Measurements from ENCODE around the gene MPL. TPM values are rescaled to one million over a fixed set of nuclear protein-coding genes. Genes with fewer than 3 reads are reported as not detected.
"Not testable (repeated sequence)": the region's sequence is repeated elsewhere in the genome, so short reads cannot be mapped to it uniquely, and the experiment has no call there.

MPL gene
- total RNA-seq, 1 experiment from 2014 or later, result 0.52 TPM

DNA sequence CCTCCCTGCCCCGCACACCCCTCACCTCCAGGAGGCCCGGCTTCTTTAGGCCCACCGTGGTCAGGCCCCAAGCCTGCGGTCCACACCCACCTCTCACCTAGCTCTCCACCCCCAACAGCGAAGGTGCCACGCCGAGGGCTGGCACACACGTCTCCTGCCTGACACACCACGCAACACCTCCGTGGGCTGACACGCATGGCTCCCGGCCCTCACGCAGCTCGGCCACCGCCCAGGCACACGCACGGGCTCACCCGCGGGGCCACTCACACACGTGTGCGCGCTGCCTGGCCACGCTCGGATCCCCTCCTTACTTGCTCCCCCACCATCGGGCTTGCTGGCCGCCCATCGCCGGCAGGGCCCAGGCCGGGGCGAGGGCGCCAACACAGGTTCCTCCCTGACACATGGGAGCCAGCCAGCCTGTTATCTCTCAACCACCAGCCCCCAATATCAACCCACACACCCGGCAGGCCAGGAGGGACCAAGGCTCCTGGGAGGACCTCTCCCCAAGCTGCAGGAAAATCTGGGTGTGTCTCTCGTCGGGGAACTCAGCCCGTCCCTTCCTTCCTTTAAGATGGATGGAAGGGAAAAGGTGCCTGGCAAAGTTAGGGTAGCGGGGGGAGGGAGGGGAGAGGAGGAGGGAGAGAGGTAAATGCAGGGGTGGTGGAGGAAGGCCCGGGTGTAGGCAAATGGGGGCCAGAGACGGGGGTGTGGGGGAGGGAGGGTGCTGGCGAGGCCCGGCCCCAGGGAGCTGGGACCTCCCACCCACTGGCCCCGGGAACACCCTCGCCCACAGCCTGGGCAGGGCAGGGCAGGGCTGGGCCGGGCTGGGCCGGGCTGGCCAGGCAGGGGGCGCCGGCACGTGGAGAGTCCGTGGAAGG lies 29.6 kb downstream of the MPL start:
- TF ChIP-seq, protein P1, sequence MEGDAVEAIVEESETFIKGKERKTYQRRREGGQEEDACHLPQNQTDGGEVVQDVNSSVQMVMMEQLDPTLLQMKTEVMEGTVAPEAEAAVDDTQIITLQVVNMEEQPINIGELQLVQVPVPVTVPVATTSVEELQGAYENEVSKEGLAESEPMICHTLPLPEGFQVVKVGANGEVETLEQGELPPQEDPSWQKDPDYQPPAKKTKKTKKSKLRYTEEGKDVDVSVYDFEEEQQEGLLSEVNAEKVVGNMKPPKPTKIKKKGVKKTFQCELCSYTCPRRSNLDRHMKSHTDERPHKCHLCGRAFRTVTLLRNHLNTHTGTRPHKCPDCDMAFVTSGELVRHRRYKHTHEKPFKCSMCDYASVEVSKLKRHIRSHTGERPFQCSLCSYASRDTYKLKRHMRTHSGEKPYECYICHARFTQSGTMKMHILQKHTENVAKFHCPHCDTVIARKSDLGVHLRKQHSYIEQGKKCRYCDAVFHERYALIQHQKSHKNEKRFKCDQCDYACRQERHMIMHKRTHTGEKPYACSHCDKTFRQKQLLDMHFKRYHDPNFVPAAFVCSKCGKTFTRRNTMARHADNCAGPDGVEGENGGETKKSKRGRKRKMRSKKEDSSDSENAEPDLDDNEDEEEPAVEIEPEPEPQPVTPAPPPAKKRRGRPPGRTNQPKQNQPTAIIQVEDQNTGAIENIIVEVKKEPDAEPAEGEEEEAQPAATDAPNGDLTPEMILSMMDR (IDR thresholded peaks at IDR 0.05; ENCODE audit: unreplicated experiment), result no peak
- Mint-ChIP-seq H3K4me1 (ENCODE audit: low read depth, unreplicated experiment) (peaks cover 39% of the 10 kb centered on the region), H3K36me3 (ENCODE audit: insufficient read depth, unreplicated experiment) (peaks cover 76% of the 10 kb centered on the region), H3K27ac (ENCODE audit: unreplicated experiment) (peak overlapping the region; percentile 82), H3K27me3 (ENCODE audit: unreplicated experiment) (no peaks in the 10 kb centered on the region), H3K4me3 (ENCODE audit: low read depth, unreplicated experiment) (peak overlapping the region; percentile 79), H3K9me3 (ENCODE audit: low read depth, unreplicated experiment) (no peaks in the 10 kb centered on the region)
- peak; percentile 35 for DNase-seq
- TSS peak; percentile 21 for BruUV-seq (replicated peaks)
- intact Hi-C loops (cut with micrococcal nuclease; ENCODE audit: unreplicated experiment), result no loop called here
- CTCF ChIA-PET, result interaction anchor here (0.7 to 2.0 kb wide), 7 partner anchors 9 to 140 kb away, joined by 3 to 14 read pairs (median 3); partner anchors contain the start of gene C1orf210

- H3K27me3 Mint-ChIP-seq (ENCODE audit: unreplicated experiment), result no peaks in the 10 kb centered on the region
- peaks cover 39% of the 10 kb centered on the region for H3K4me1 Mint-ChIP-seq (ENCODE audit: low read depth, unreplicated experiment)
- CTCF ChIA-PET, result interaction anchor here (1.2 to 2.0 kb wide), 6 partner anchors 10 to 141 kb away, joined by 3 to 14 read pairs (median 4); partner anchors contain the start of gene C1orf210
- BruUV-seq (replicated peaks), result TSS peak; percentile 90
- peak within 1 kb of the TSS; percentile 79 for H3K4me3 Mint-ChIP-seq (ENCODE audit: low read depth, unreplicated experiment)
- peak within 1 kb of the TSS; percentile 88 for H3K27ac Mint-ChIP-seq (ENCODE audit: unreplicated experiment)
- peak; percentile 96 for DNase-seq
- H3K36me3 Mint-ChIP-seq (ENCODE audit: insufficient read depth, unreplicated experiment), result peaks cover 68% of the 10 kb centered on the region
- H3K9me3 Mint-ChIP-seq (ENCODE audit: low read depth, unreplicated experiment), result no peaks in the 10 kb centered on the region
- TF ChIP-seq, protein P1 (IDR thresholded peaks at IDR 0.05; ENCODE audit: unreplicated experiment), result no peak
- intact Hi-C loops (cut with micrococcal nuclease; ENCODE audit: unreplicated experiment), result no loop called here
Measured at GRCh38 chr1:43367904-43368645, 30.5 kb downstream of the MPL start, which contains the start of gene ELOVL1. TSS of gene ELOVL1 (minus strand) at chr1:43368011. CDS start at chr1:43365609, 2,402 bp downstream.

- intact Hi-C loops (cut with micrococcal nuclease; ENCODE audit: unreplicated experiment), result no loop called here
- DNase-seq, result peak; percentile 32
- Mint-ChIP-seq H3K36me3 (ENCODE audit: insufficient read depth, unreplicated experiment) (peaks cover 65% of the 10 kb centered on the region), H3K4me3 (ENCODE audit: low read depth, unreplicated experiment) (peak overlapping the region; percentile 79), H3K4me1 (ENCODE audit: low read depth, unreplicated experiment) (peaks cover 38% of the 10 kb centered on the region), H3K27ac (ENCODE audit: unreplicated experiment) (peak overlapping the region; percentile 88), H3K27me3 (ENCODE audit: unreplicated experiment) (no peaks in the 10 kb centered on the region), H3K9me3 (ENCODE audit: low read depth, unreplicated experiment) (no peaks in the 10 kb centered on the region)
- no TSS peak for BruUV-seq (replicated peaks)
- CTCF ChIA-PET, result interaction anchor here (1.2 to 2.0 kb wide), 4 partner anchors 10 to 112 kb away, joined by 3 to 14 read pairs (median 10); partner anchors contain the start of gene C1orf210
- TF ChIP-seq, protein P1 (IDR thresholded peaks at IDR 0.05; ENCODE audit: unreplicated experiment), result no peak
Measured at GRCh38 chr1:43368646-43369020, 31.0 kb downstream of the MPL start.

DNA sequence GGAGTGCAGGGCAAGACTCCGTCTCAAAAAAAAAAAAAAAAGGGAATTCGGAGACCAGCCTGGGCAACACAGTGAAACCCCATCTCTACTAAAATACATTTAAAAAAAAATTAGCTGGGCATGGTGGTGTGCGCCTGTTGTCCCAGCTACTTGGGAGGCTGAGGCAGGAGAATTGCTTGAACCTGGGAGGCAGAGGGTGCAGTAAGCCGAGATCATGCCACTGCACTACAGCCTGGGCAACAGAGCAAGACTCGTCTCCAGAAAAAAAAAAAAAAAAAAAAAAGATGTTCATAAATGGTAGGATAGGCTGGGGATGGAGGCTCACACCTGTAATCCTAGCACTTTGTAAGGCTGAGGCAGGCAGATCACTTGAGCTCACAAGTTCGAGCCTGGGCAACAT lies 32.2 kb downstream of the MPL start:
- not testable (repeated sequence) for H3K9me3 Mint-ChIP-seq (ENCODE audit: low read depth, unreplicated experiment)
- CTCF ChIA-PET, result interaction anchor here (0.7 kb wide), 2 partner anchors 176 to 897 kb away, joined by 4 read pairs; no protein-coding TSS in a partner anchor

More for the DNA sequence above, 32.2 kb downstream of the MPL start:
- H3K27me3 Mint-ChIP-seq (ENCODE audit: unreplicated experiment); intact Hi-C loops (cut with micrococcal nuclease; ENCODE audit: unreplicated experiment); DNase-seq; BruUV-seq (replicated peaks); H3K27ac Mint-ChIP-seq (ENCODE audit: unreplicated experiment): not testable (repeated sequence)
- H3K4me3 Mint-ChIP-seq (ENCODE audit: low read depth, unreplicated experiment), result peak overlapping the region; percentile 79
- H3K4me1 Mint-ChIP-seq (ENCODE audit: low read depth, unreplicated experiment), result peaks cover 26% of the 10 kb centered on the region
- H3K36me3 Mint-ChIP-seq (ENCODE audit: insufficient read depth, unreplicated experiment), result peaks cover 54% of the 10 kb centered on the region

Measured in Calu3 (cell line).